Measurements from ENCODE around the gene EPS8L3. TPM values are rescaled to one million over a fixed set of nuclear protein-coding genes. Genes with fewer than 3 reads are reported as not detected.

The EPS8L3 gene
- total and polyA plus RNA-seq, 2 of the 8 experiments (the other 6 are each of a cell fraction or from before 2014, with no cell fraction given): not detected

DNA sequence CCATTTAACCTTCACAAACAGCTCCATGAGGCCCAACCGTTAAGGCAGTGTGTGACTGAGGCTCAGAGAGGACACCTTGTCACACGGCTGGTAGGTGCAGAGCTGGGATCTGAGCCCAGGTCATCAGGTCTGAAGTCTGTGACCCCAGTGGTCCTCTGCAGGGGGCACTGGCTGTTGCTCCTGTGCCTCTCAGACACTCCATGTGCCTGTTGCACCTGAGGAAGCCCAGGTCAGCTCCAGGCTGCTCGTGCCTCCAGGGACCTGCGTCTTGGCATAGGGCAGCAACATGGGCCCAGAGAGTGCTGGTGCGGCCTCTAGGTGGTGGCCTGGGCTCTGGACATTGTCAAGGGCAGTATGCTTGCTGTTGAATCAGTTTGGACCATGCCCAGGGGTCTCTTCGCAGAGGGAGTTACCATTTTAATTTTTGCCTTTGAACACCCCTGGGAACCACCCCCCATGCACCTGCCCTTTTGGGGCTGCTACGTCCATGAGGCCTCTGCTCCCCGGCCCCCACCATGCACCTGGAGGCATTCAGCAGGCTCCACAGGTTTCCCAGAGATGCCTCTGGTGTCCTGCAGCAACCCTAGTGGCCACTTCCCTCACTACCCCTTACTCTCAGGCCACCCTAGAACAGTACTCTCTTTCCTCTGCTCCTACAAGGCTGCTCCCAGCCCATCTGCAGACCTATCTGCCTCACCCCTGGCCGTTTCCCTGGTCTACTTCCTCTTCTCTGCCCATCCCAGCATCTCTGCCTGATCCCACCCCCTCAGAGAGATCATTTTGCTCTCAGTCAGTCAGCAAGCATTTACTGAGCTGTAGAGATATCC, 25.2 kb upstream of the EPS8L3 start (continued):
- TF ChIP-seq TAF7 (optimal IDR thresholded peaks at IDR 0.05; ENCODE audit: borderline replicate concordance, low read depth, low read length): no peak
- 0 out of 2 replicates have a peak, but pooled peaks have one; percentile 44 for TF ChIP-seq TCF12 (IDR thresholded peaks at IDR 0.05; ENCODE audit: low read depth, low read length)
- 0 out of 2 replicates have a peak, but pooled peaks have one; percentile 37 for TF ChIP-seq CREB1 (IDR thresholded peaks at IDR 0.05)
- TF ChIP-seq SIX5 (IDR thresholded peaks at IDR 0.05; ENCODE audit: low read depth, low read length): no peak
- no peak for TF ChIP-seq JUN (IDR thresholded peaks at IDR 0.05; ENCODE audit: low read depth, low read length)

All from H1 (cell line).